ENCODE measurements around the gene TMTC1.

TMTC1 gene

GRCh38 chr12:29531471-29531870 is 252.3 kb downstream of the TMTC1 start:
- no peak for DNase-seq (ENCODE audit: low spot score)

- no peak for DNase-seq (ENCODE audit: low spot score)
These were observed 253.3 kb downstream of the TMTC1 start for GRCh38 chr12:29530436-29530835.

GRCh38 chr12:29528161-29528560 is 255.6 kb downstream of the TMTC1 start:
- DNase-seq (ENCODE audit: low spot score), result no peak

GRCh38 chr12:29521951-29522350 is 261.8 kb downstream of the TMTC1 start:
- DNase-seq (ENCODE audit: low spot score), result no peak

GRCh38 chr12:29519585-29520182 is 264.1 kb downstream of the TMTC1 start:
- DNase-seq (ENCODE audit: low spot score), result peak; percentile 38

GRCh38 chr12:29518407-29518806 is 265.3 kb downstream of the TMTC1 start:
- no peak for DNase-seq (ENCODE audit: low spot score)

GRCh38 chr12:29517264-29517663 is 266.5 kb downstream of the TMTC1 start:
- no peak for DNase-seq (ENCODE audit: low spot score)

GRCh38 chr12:29516431-29516875 is 267.3 kb downstream of the TMTC1 start:
- DNase-seq (ENCODE audit: low spot score), result no peak

- no peak for DNase-seq (ENCODE audit: low spot score)
These were observed 273.1 kb downstream of the TMTC1 start for GRCh38 chr12:29510591-29511185.

GRCh38 chr12:29509503-29509902 is 274.2 kb downstream of the TMTC1 start:
- no peak for DNase-seq (ENCODE audit: low spot score)

GRCh38 chr12:29508949-29509348 is 274.8 kb downstream of the TMTC1 start:
- DNase-seq (ENCODE audit: low spot score), result no peak

- no peak for DNase-seq (ENCODE audit: low spot score)
These were observed 278.6 kb downstream of the TMTC1 start for GRCh38 chr12:29505122-29505521.

- DNase-seq (ENCODE audit: low spot score), result no peak
These were observed 280.5 kb downstream of the TMTC1 start for GRCh38 chr12:29503283-29503682.

GRCh38 chr12:29499235-29499634 is 284.5 kb downstream of the TMTC1 start:
- DNase-seq (ENCODE audit: low spot score), result no peak

GRCh38 chr12:29497588-29497987 is 286.2 kb downstream of the TMTC1 start, which contains the start of gene OVCH1:
Gene OVCH1, minus strand, starts transcription at chr12:29497686. Its CDS starts 0 bp downstream, at chr12:29497686.
- DNase-seq (ENCODE audit: low spot score), result no peak

GRCh38 chr12:29492891-29493290 is 290.9 kb downstream of the TMTC1 start:
- DNase-seq (ENCODE audit: low spot score), result no peak

- no peak for DNase-seq (ENCODE audit: low spot score)
These were observed 296.8 kb downstream of the TMTC1 start for GRCh38 chr12:29486972-29487371.

GRCh38 chr12:29463198-29463597 is 320.5 kb downstream of the TMTC1 start:
- DNase-seq (ENCODE audit: low spot score), result no peak

- DNase-seq (ENCODE audit: low spot score), result no peak
These were observed 323.7 kb downstream of the TMTC1 start for GRCh38 chr12:29460082-29460481.

- no peak for DNase-seq (ENCODE audit: low spot score)
These were observed 328.7 kb downstream of the TMTC1 start for GRCh38 chr12:29455087-29455486.

GRCh38 chr12:29451888-29452287 is 331.9 kb downstream of the TMTC1 start:
- no peak for DNase-seq (ENCODE audit: low spot score)

Data from AG20443 (cell line).